Measurements from ENCODE around the gene SLX4IP.

SLX4IP gene

DNA sequence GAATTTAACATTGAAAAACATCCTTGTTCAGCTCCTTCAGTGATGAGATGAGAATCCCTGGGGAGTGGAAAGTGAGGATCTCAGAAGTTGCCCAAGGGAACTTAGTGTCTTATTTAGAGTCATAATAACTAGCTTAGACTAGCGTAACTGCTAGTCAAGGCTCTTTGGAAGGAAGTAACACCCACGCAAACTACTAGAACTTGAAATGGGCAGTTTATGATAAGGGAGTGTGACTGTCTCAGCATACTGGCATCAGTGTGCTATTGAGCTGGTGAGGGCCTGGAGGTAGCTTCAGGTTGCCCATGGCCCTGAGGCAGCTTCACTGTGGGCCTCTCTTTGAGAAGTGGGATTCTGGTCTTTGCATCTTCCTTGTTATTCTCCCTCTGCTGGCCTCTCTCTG is 40.1 kb downstream of the SLX4IP start:
- WGBS, 2 experiments: 98 to 99% methylated on average over 2 of the region's 2 CpGs
- Histone ChIP-seq H3K4me3 (ENCODE audit: insufficient read depth, low read depth, low read length) (no peak overlapping the region), H3K9me3 (ENCODE audit: control insufficient read depth, low read length) (no peaks in the 10 kb centered on the region), H3K4me1 (ENCODE audit: control insufficient read depth, insufficient read depth, low read length) (peaks cover 10% of the 10 kb centered on the region), H3K27ac (ENCODE audit: insufficient read depth, low read depth, low read length, poor library complexity, severe bottlenecking) (no peak overlapping the region), H3K27me3 (ENCODE audit: control insufficient read depth, insufficient read depth, low read length, poor library complexity, severe bottlenecking) (no peaks in the 10 kb centered on the region), H3K36me3 (ENCODE audit: control insufficient read depth, insufficient read depth, low read length) (no peaks in the 10 kb centered on the region)

DNA sequence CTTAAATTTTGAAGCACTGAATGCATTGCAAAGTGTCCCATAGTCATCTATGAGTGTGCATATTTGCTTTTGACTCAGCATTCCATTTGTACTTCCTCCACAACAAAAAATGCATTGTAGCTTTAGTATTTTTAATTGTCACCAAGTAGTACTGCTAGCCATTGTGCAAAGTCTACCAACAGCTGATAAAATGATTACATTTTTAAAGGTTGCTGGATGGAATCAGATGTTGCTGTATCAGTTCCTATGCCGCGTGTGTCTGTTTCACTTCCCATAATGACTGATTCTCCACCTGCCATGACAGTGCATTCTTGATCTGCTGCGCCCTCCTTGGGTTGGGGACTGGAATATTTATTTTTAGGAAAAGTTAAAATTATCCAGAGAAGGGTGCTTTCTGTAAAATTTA is 41.2 kb downstream of the SLX4IP start:
- WGBS, 2 experiments: 97 to 100% methylated on average over 3 of the region's 3 CpGs
- Histone ChIP-seq H3K36me3 (ENCODE audit: control insufficient read depth, insufficient read depth, low read length) (no peaks in the 10 kb centered on the region), H3K4me1 (ENCODE audit: control insufficient read depth, insufficient read depth, low read length) (peaks cover 10% of the 10 kb centered on the region), H3K27ac (ENCODE audit: insufficient read depth, low read depth, low read length, poor library complexity, severe bottlenecking) (no peak overlapping the region), H3K9me3 (ENCODE audit: control insufficient read depth, low read length) (no peaks in the 10 kb centered on the region), H3K27me3 (ENCODE audit: control insufficient read depth, insufficient read depth, low read length, poor library complexity, severe bottlenecking) (no peaks in the 10 kb centered on the region), H3K4me3 (ENCODE audit: insufficient read depth, low read depth, low read length) (no peak overlapping the region)

DNA sequence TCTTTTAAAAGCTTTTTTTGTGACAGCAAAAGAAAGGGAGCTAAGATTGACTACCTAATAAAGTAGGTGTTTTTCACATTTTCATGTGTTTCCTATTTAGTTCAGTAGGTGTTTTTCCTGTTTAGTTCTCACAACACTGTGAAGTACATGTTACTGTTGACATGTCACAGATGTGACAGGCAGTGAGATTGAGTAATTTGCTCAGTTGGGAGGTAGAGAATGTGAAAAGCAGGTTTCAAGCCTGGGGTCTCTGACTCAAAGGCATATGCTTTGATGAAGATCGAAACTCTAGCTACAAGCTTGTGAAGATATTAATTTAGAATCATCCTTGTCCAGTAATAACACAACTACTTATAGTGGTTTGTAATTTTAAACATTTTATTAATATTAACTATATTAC is 43.1 kb downstream of the SLX4IP start:
- WGBS, 2 experiments: no CpG with 5 or more reads among the region's 1 CpG
- Histone ChIP-seq H3K4me1 (ENCODE audit: control insufficient read depth, insufficient read depth, low read length) (peaks cover 3% of the 10 kb centered on the region), H3K9me3 (ENCODE audit: control insufficient read depth, low read length) (no peaks in the 10 kb centered on the region), H3K27me3 (ENCODE audit: control insufficient read depth, insufficient read depth, low read length, poor library complexity, severe bottlenecking) (no peaks in the 10 kb centered on the region), H3K36me3 (ENCODE audit: control insufficient read depth, insufficient read depth, low read length) (no peaks in the 10 kb centered on the region), H3K4me3 (ENCODE audit: insufficient read depth, low read depth, low read length) (no peak overlapping the region), H3K27ac (ENCODE audit: insufficient read depth, low read depth, low read length, poor library complexity, severe bottlenecking) (no peak overlapping the region)

DNA sequence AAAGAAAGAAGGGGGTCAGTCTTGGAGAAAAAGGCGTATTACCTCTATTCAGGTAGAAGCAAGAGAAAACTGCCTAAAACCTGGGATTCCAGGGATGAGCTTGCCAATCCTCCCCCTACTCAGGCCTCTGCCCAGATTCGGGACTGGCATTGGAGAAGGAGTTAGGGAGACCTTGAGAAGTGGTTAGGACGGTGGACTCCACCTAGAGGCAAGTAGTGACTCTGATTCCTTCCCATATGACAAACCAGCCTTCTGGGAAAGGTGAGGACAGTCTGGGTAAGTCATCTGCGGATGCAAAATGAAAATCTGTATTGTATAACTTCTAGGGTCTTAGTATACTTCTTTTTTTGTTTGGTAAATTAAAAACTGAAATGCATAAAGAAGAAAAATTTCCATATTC is 43.8 kb downstream of the SLX4IP start:
- Histone ChIP-seq H3K27ac (ENCODE audit: insufficient read depth, low read depth, low read length, poor library complexity, severe bottlenecking) (no peak overlapping the region), H3K27me3 (ENCODE audit: control insufficient read depth, insufficient read depth, low read length, poor library complexity, severe bottlenecking) (no peaks in the 10 kb centered on the region), H3K4me3 (ENCODE audit: insufficient read depth, low read depth, low read length) (no peak overlapping the region), H3K4me1 (ENCODE audit: control insufficient read depth, insufficient read depth, low read length) (peaks cover 2% of the 10 kb centered on the region), H3K9me3 (ENCODE audit: control insufficient read depth, low read length) (no peaks in the 10 kb centered on the region), H3K36me3 (ENCODE audit: control insufficient read depth, insufficient read depth, low read length) (no peaks in the 10 kb centered on the region)
- WGBS, 2 experiments: 90 to 94% methylated on average over 3 to 4 of the region's 4 CpGs

DNA sequence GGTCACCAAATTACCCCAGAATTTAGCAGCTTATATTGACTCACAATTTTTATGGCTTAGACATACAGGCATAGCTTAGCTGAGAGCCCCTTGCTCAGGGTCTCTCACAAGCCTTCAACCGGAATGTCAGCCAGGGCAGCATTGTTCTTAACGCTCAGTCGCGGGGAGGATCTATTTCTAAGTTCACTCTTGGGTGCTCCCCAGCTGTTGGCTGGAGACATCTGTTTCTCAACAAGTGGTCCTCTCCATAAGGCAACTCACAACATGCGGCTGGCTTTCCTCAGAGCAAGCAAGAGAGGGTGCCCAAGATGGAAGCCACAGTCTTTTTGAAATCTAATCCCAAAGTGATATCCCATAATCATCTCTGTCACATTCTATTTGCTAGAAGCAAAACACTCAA is 46.6 kb downstream of the SLX4IP start:
- Histone ChIP-seq H3K4me3 (ENCODE audit: insufficient read depth, low read depth, low read length) (no peak overlapping the region), H3K4me1 (ENCODE audit: control insufficient read depth, insufficient read depth, low read length) (peaks cover 2% of the 10 kb centered on the region), H3K27me3 (ENCODE audit: control insufficient read depth, insufficient read depth, low read length, poor library complexity, severe bottlenecking) (no peaks in the 10 kb centered on the region), H3K36me3 (ENCODE audit: control insufficient read depth, insufficient read depth, low read length) (no peaks in the 10 kb centered on the region), H3K27ac (ENCODE audit: insufficient read depth, low read depth, low read length, poor library complexity, severe bottlenecking) (no peak overlapping the region), H3K9me3 (ENCODE audit: control insufficient read depth, low read length) (no peaks in the 10 kb centered on the region)
- 65 to 67% methylated on average over 5 of the region's 5 CpGs for WGBS, 2 experiments

DNA sequence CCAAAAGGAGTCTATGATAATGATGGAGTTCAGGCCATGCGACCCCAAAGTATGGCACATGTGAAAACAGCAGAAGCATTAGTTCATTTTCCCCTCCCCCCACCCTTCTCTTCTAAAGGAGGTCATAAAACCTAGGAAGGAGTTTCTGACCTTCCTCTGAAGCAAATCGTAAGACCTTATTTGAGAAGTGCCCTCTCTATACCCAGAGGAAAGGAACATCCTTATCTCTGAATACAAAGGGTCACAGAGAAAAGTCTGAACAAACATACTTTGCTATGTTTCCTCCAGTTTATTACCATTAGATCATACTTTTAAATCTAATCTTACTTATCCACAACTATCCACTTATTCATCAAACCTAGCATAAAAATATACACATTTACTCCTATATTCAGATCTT is 48.6 kb downstream of the SLX4IP start:
- Histone ChIP-seq H3K4me3 (ENCODE audit: insufficient read depth, low read depth, low read length) (no peak overlapping the region), H3K27me3 (ENCODE audit: control insufficient read depth, insufficient read depth, low read length, poor library complexity, severe bottlenecking) (no peaks in the 10 kb centered on the region), H3K27ac (ENCODE audit: insufficient read depth, low read depth, low read length, poor library complexity, severe bottlenecking) (no peak overlapping the region), H3K36me3 (ENCODE audit: control insufficient read depth, insufficient read depth, low read length) (no peaks in the 10 kb centered on the region), H3K4me1 (ENCODE audit: control insufficient read depth, insufficient read depth, low read length) (peaks cover 2% of the 10 kb centered on the region), H3K9me3 (ENCODE audit: control insufficient read depth, low read length) (no peaks in the 10 kb centered on the region)
- WGBS, 2 experiments: 94 to 98% methylated on average over 2 of the region's 2 CpGs

DNA sequence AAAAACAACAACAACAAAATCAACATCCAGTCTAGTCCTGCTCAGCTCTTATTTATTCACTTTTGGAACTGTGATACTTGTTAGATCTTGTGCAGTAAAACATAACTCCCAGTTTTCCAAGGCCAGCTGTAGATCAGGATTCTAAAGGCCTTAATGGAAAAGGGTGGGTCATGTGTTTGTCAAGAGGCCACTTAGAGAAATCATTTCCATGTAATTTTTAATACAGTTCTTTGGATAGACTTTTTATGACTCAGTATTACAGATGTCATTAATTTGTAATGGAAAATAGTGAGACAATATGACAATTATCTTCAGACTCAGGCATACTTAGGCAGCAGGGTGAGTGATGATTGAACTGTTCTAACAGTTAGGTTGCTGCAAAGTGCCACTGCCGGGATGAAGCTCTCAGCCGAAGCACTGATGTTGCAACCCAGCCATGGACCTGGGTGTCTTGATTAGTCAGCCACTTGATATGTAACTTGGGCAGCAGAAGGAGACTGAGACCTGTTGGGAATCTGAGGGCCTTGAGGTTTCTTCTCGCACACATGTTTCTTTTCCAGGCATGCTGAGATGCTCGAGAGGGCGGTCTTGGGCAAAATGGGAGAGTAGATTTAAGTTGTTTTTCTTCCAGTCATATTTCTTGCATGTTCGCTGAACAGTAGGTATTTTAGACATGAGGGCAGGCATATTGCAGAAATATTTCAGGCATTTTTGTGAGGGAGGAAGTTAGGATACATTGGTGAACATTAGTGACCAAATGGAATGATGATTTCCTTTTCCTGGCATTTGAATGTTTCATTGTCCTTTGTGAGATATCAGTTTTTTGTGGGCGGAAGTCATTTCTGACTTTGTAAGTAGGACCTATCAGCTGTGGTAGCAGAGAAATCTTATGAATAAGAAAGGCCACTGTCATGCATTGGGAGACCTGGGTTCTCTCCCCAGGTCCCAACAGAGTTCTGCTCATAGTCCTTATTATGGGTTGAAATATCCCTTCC is 52.3 kb downstream of the SLX4IP start:
- H3K27ac ChIP-seq (ENCODE audit: insufficient read depth, low read depth, low read length, poor library complexity, severe bottlenecking): no peak overlapping the region
- H3K4me1 ChIP-seq (ENCODE audit: control insufficient read depth, insufficient read depth, low read length): peaks cover 22% of the 10 kb centered on the region
- H3K9me3 ChIP-seq (ENCODE audit: control insufficient read depth, low read length): no peaks in the 10 kb centered on the region
- H3K36me3 ChIP-seq (ENCODE audit: control insufficient read depth, insufficient read depth, low read length): no peaks in the 10 kb centered on the region
- WGBS, 2 experiments: 95 to 97% methylated on average over 7 of the region's 7 CpGs
- H3K27me3 ChIP-seq (ENCODE audit: control insufficient read depth, insufficient read depth, low read length, poor library complexity, severe bottlenecking): no peaks in the 10 kb centered on the region
- no peak overlapping the region for H3K4me3 ChIP-seq (ENCODE audit: insufficient read depth, low read depth, low read length)

DNA sequence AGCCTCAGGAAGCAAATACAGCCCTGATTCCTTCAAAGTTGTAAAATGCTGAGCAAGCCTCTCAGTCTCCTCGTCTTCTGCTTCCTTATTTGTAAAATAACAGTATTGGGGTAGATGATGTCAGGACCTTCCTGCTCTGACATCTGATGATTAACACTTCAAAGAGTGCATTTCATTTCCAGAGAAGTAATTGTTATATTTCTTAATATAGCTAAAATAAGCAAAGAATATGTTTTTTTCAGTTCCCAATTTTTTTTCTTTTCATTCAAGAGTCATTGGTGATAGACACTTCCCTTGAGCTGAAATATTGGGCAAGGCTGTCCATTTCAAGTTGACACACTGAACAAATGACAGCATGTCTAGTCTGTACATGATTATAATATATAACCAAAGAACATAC is 53.4 kb downstream of the SLX4IP start:
- Histone ChIP-seq H3K4me1 (ENCODE audit: control insufficient read depth, insufficient read depth, low read length) (peaks cover 22% of the 10 kb centered on the region), H3K27me3 (ENCODE audit: control insufficient read depth, insufficient read depth, low read length, poor library complexity, severe bottlenecking) (no peaks in the 10 kb centered on the region), H3K27ac (ENCODE audit: insufficient read depth, low read depth, low read length, poor library complexity, severe bottlenecking) (no peak overlapping the region), H3K4me3 (ENCODE audit: insufficient read depth, low read depth, low read length) (no peak overlapping the region), H3K9me3 (ENCODE audit: control insufficient read depth, low read length) (no peaks in the 10 kb centered on the region), H3K36me3 (ENCODE audit: control insufficient read depth, insufficient read depth, low read length) (no peaks in the 10 kb centered on the region)
- 92 to 100% methylated on average over 1 of the region's 1 CpG for WGBS, 2 experiments

DNA sequence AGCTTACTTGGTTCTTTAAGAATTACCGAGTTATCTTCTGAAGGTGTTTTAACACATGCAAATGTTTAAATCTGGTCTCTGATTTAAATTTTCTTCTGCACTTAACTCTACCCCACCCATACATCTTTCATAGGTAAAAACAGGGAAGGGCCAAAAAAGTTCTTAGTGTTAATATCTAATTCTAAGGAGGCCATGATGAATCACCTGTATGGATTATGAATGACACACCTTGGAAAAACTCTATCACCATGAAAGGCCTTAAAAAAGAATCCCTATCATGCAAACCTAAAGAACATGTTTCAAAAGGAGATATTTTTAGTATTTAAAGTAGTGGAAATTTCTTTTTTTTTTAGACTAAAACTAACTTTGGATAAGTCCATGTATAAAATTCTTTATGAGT is 54.7 kb downstream of the SLX4IP start:
- Histone ChIP-seq H3K27me3 (ENCODE audit: control insufficient read depth, insufficient read depth, low read length, poor library complexity, severe bottlenecking) (no peaks in the 10 kb centered on the region), H3K27ac (ENCODE audit: insufficient read depth, low read depth, low read length, poor library complexity, severe bottlenecking) (no peak overlapping the region)
- WGBS, 2 experiments: 100% methylated on average over 1 of the region's 1 CpG; no CpG with 5 or more reads in 1 of the 2 experiments

DNA sequence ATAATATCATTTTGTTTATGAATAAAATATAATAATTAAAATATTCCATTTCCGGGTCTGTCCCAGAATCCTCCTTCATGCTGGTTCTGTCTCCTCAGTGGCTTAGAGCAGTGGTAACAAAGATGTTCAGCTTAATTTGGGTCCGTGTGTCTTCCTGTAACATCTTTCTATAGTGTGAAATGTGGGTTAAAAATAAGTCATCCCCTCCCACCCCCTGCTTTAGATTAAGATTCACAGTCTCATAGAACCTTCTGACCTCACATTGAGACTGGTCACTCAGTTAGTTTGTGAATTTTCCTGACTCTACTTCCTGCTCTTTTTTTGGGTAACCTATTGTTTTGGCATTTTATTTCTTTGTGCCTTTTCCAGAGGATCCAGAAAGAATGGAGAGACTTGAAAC is 55.2 kb downstream of the SLX4IP start:
- Histone ChIP-seq H3K27me3 (ENCODE audit: control insufficient read depth, insufficient read depth, low read length, poor library complexity, severe bottlenecking) (no peaks in the 10 kb centered on the region), H3K4me3 (ENCODE audit: insufficient read depth, low read depth, low read length) (no peak overlapping the region), H3K4me1 (ENCODE audit: control insufficient read depth, insufficient read depth, low read length) (peaks cover 22% of the 10 kb centered on the region), H3K9me3 (ENCODE audit: control insufficient read depth, low read length) (no peaks in the 10 kb centered on the region), H3K27ac (ENCODE audit: insufficient read depth, low read depth, low read length, poor library complexity, severe bottlenecking) (peak overlapping the region; percentile 87), H3K36me3 (ENCODE audit: control insufficient read depth, insufficient read depth, low read length) (no peaks in the 10 kb centered on the region)
- 88% methylated on average over 1 of the region's 2 CpGs; no CpG with 5 or more reads in 1 of the 2 experiments for WGBS, 2 experiments

More for the DNA sequence above, 54.7 kb downstream of the SLX4IP start:
- no peaks in the 10 kb centered on the region for H3K9me3 ChIP-seq (ENCODE audit: control insufficient read depth, low read length)
- peaks cover 22% of the 10 kb centered on the region for H3K4me1 ChIP-seq (ENCODE audit: control insufficient read depth, insufficient read depth, low read length)
- no peaks in the 10 kb centered on the region for H3K36me3 ChIP-seq (ENCODE audit: control insufficient read depth, insufficient read depth, low read length)
- no peak overlapping the region for H3K4me3 ChIP-seq (ENCODE audit: insufficient read depth, low read depth, low read length)

All from ectodermal cell (in vitro differentiated cells).